HEK293 (cell line): ENCODE results near the gene HDC.

ENCODE experiments used
- RBAK ChIP-seq: fragments of 450-650 bp; formaldehyde crosslinking; IDR thresholded peaks from 2 replicates; pipeline ENCODE4 v1.5.1; 2016; ENCODE audit warnings: missing biosample characterization, missing genetic modification characterization
- ZNF274 ChIP-seq, 2 experiments: fragments of 200-500 bp in 1 of 2; fragments of 450-650 bp in 1 of 2; sonication (Bioruptor generic) in 1 of 2; formaldehyde crosslinking in 1 of 2; IDR thresholded peaks; 2 replicates each; pipeline versions ENCODE4 v1.5.1 to v1.6.1; 2014 to 2016; ENCODE audit warnings: borderline replicate concordance in 1 of 2, inconsistent platforms in 1 of 2, low read length in 1 of 2, missing biosample characterization in 1 of 2, missing genetic modification characterization in 1 of 2

- TF ChIP-seq ZNF274 (IDR thresholded peaks at IDR 0.05; ENCODE audit: low read length) (no peak), ZNF274 (tag by site-specific recombination; IDR thresholded peaks at IDR 0.05; ENCODE audit: borderline replicate concordance) (no peak), RBAK (no peak)
Measured at GRCh38 chr15:50225938-50226337, 39.6 kb downstream of the HDC start.
